Activated naive CD8-positive, alpha-beta T cell treated with anti-CD3 and anti-CD28 coated beads, Interleukin-2, amount 10 ng/mL, durations not matched to agents 7 days and 5 days (primary cell): Measurements from ENCODE around the gene ARHGAP22. TPM values are rescaled to one million over a fixed set of nuclear protein-coding genes. Genes with fewer than 3 reads are reported as not detected.

Experiments used
- ATAC-seq: fragments of 150-1000 bp; cut with Tn5 transposase; one replicate; pipeline ENCODE4 v1.10.0; 2021; ENCODE audit warnings: low read depth, moderate library complexity
- POLR2A ChIA-PET: fragments of 350-600 bp; sonication (Branson Sonifier 250); formaldehyde crosslinking; loops from one replicate; lab custom pipeline; 2021; ENCODE audit warnings: antibody characterized with exemption; lab: Charles Lee
- DNase-seq: peaks from one replicate; pipeline ENCODE4 v3.0.0; 2021
- H3K27ac Mint-ChIP-seq: one replicate; pipeline ENCODE4 v1.8.0; 2022; ENCODE audit warnings: mild to moderate bottlenecking, mixed read lengths
- H3K27me3 Mint-ChIP-seq: one replicate; pipeline ENCODE4 v1.8.0; 2022; ENCODE audit warnings: mild to moderate bottlenecking, moderate library complexity, mixed read lengths
- H3K36me3 Mint-ChIP-seq: one replicate; pipeline ENCODE4 v1.8.0; 2021; ENCODE audit warnings: mild to moderate bottlenecking, mixed read lengths
- H3K4me1 Mint-ChIP-seq: one replicate; pipeline ENCODE4 v1.8.0; 2021; ENCODE audit warnings: mixed read lengths
- H3K4me3 Mint-ChIP-seq: one replicate; pipeline ENCODE4 v1.8.0; 2022; ENCODE audit warnings: mild to moderate bottlenecking, moderate library complexity, mixed read lengths
- H3K9me3 Mint-ChIP-seq: one replicate; pipeline ENCODE4 v1.8.0; 2021; ENCODE audit warnings: mixed read lengths
- total RNA-seq, 2 experiments: library from RNA; stranded (reverse); gene quantifications; one replicate each; pipeline ENCODE4 v1.2.3, GENCODE V29; 2021

The ARHGAP22 gene
- total RNA-seq, 2 experiments from 2014 or later: 0.26 to 0.30 TPM

GRCh38 chr10:48452879-48453412 lies 151.9 kb downstream of the ARHGAP22 start:
- no peaks in the 10 kb centered on the region for H3K4me1 Mint-ChIP-seq
- no peak for ATAC-seq

GRCh38 chr10:48451969-48452878 lies 152.6 kb downstream of the ARHGAP22 start:
- Mint-ChIP-seq H3K27me3 (no peaks in the 10 kb centered on the region), H3K27ac (no peak overlapping the region), H3K36me3 (no peaks in the 10 kb centered on the region), H3K4me1 (peaks cover 4% of the 10 kb centered on the region), H3K9me3 (no peaks in the 10 kb centered on the region), H3K4me3 (no peak overlapping the region)
- POLR2A ChIA-PET: no interaction called here
- DNase-seq (no peak), ATAC-seq (no peak)

More at GRCh38 chr10:48452879-48453412, 151.9 kb downstream of the ARHGAP22 start:
- H3K4me3 Mint-ChIP-seq: no peak overlapping the region
- no peak for DNase-seq
- POLR2A ChIA-PET: no interaction called here
- H3K9me3 Mint-ChIP-seq: no peaks in the 10 kb centered on the region
- H3K27me3 Mint-ChIP-seq: no peaks in the 10 kb centered on the region
- H3K27ac Mint-ChIP-seq: no peak overlapping the region
- H3K36me3 Mint-ChIP-seq: no peaks in the 10 kb centered on the region

GRCh38 chr10:48450741-48451466 lies 154.0 kb downstream of the ARHGAP22 start:
- ATAC-seq: no peak
- Mint-ChIP-seq H3K9me3 (no peaks in the 10 kb centered on the region), H3K4me3 (no peak overlapping the region), H3K27ac (no peak overlapping the region), H3K36me3 (no peaks in the 10 kb centered on the region), H3K4me1 (peaks cover 7% of the 10 kb centered on the region), H3K27me3 (no peaks in the 10 kb centered on the region)
- POLR2A ChIA-PET: no interaction called here
- DNase-seq: no peak

GRCh38 chr10:48450233-48450740 lies 154.6 kb downstream of the ARHGAP22 start:
- Mint-ChIP-seq H3K27ac (no peak overlapping the region), H3K4me3 (no peak overlapping the region), H3K27me3 (no peaks in the 10 kb centered on the region), H3K36me3 (no peaks in the 10 kb centered on the region), H3K4me1 (peaks cover 7% of the 10 kb centered on the region), H3K9me3 (no peaks in the 10 kb centered on the region)
- ATAC-seq (no peak), DNase-seq (peak; percentile 27)
- POLR2A ChIA-PET: no interaction called here

GRCh38 chr10:48449501-48450232 lies 155.2 kb downstream of the ARHGAP22 start:
- Mint-ChIP-seq H3K4me1 (peaks cover 7% of the 10 kb centered on the region), H3K4me3 (no peak overlapping the region), H3K9me3 (no peaks in the 10 kb centered on the region), H3K36me3 (no peaks in the 10 kb centered on the region), H3K27ac (no peak overlapping the region), H3K27me3 (no peaks in the 10 kb centered on the region)
- POLR2A ChIA-PET: no interaction called here
- peak; percentile 17 for DNase-seq
- no peak for ATAC-seq

GRCh38 chr10:48448796-48449195 lies 156.1 kb downstream of the ARHGAP22 start:
- DNase-seq (no peak), ATAC-seq (no peak)
- Mint-ChIP-seq H3K4me1 (peaks cover 7% of the 10 kb centered on the region), H3K36me3 (no peaks in the 10 kb centered on the region), H3K9me3 (no peaks in the 10 kb centered on the region), H3K4me3 (no peak overlapping the region), H3K27ac (no peak overlapping the region), H3K27me3 (no peaks in the 10 kb centered on the region)
- POLR2A ChIA-PET: no interaction called here

GRCh38 chr10:48447356-48448215 lies 157.3 kb downstream of the ARHGAP22 start:
- no peaks in the 10 kb centered on the region for H3K27me3 Mint-ChIP-seq
- POLR2A ChIA-PET: no interaction called here
- ATAC-seq (no peak), DNase-seq (no peak)
- H3K4me1 Mint-ChIP-seq: peaks cover 7% of the 10 kb centered on the region
- no peaks in the 10 kb centered on the region for H3K9me3 Mint-ChIP-seq
- no peaks in the 10 kb centered on the region for H3K36me3 Mint-ChIP-seq
- no peak overlapping the region for H3K4me3 Mint-ChIP-seq
- H3K27ac Mint-ChIP-seq: no peak overlapping the region

- peaks cover 7% of the 10 kb centered on the region for H3K4me1 Mint-ChIP-seq
- no peak for ATAC-seq
Measured at GRCh38 chr10:48446785-48447184, 158.1 kb downstream of the ARHGAP22 start.

GRCh38 chr10:48445932-48446331 lies 158.9 kb downstream of the ARHGAP22 start:
- Mint-ChIP-seq H3K36me3 (no peaks in the 10 kb centered on the region), H3K4me1 (peaks cover 7% of the 10 kb centered on the region), H3K27me3 (no peaks in the 10 kb centered on the region), H3K9me3 (no peaks in the 10 kb centered on the region), H3K4me3 (no peak overlapping the region), H3K27ac (no peak overlapping the region)
- DNase-seq: no peak
- ATAC-seq: no peak
- POLR2A ChIA-PET: no interaction called here

More at GRCh38 chr10:48446785-48447184, 158.1 kb downstream of the ARHGAP22 start:
- H3K27ac Mint-ChIP-seq: no peak overlapping the region
- no peaks in the 10 kb centered on the region for H3K9me3 Mint-ChIP-seq
- DNase-seq: peak; percentile 23
- no peaks in the 10 kb centered on the region for H3K27me3 Mint-ChIP-seq
- no peaks in the 10 kb centered on the region for H3K36me3 Mint-ChIP-seq
- POLR2A ChIA-PET: no interaction called here
- H3K4me3 Mint-ChIP-seq: no peak overlapping the region

GRCh38 chr10:48444861-48445841 lies 159.7 kb downstream of the ARHGAP22 start:
- POLR2A ChIA-PET: no interaction called here

GRCh38 chr10:48444266-48444665 lies 160.6 kb downstream of the ARHGAP22 start:
- H3K4me3 Mint-ChIP-seq: no peak overlapping the region
- H3K27me3 Mint-ChIP-seq: no peaks in the 10 kb centered on the region
- no peaks in the 10 kb centered on the region for H3K9me3 Mint-ChIP-seq
- H3K36me3 Mint-ChIP-seq: no peaks in the 10 kb centered on the region
- DNase-seq (no peak), ATAC-seq (no peak)
- H3K4me1 Mint-ChIP-seq: peaks cover 7% of the 10 kb centered on the region
- POLR2A ChIA-PET: no interaction called here
- H3K27ac Mint-ChIP-seq: no peak overlapping the region

More at GRCh38 chr10:48444861-48445841, 159.7 kb downstream of the ARHGAP22 start:
- no peak overlapping the region for H3K4me3 Mint-ChIP-seq
- H3K9me3 Mint-ChIP-seq: no peaks in the 10 kb centered on the region
- H3K4me1 Mint-ChIP-seq: peaks cover 7% of the 10 kb centered on the region
- ATAC-seq (no peak), DNase-seq (no peak)
- no peak overlapping the region for H3K27ac Mint-ChIP-seq
- H3K36me3 Mint-ChIP-seq: no peaks in the 10 kb centered on the region
- H3K27me3 Mint-ChIP-seq: no peaks in the 10 kb centered on the region
